Measurements from ENCODE around the gene FSTL5.

DNA sequence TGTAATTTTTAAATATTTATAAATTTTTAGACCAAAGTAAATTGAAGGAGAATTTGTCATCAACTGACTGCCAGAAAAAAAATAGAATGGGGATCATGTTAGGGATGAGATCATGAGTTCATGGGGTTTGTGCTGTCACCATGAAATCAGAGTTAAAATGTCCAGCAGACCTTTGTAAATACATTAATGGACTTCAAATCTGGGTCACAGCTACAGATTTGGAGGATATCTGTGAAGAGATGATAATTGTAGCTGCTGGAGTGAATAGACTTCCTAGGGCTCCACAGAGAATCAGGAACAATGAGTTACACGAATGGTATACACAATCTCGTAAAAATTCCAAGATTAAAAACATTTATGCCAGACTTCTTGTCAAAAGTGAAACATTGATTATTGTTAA lies 6.6 kb downstream of the FSTL5 start:
- TF ChIP-seq POLR2A (IDR thresholded peaks at IDR 0.05; ENCODE audit: borderline replicate concordance, extremely low read depth, insufficient read depth, insufficient read length) (no peak), CEBPB (IDR thresholded peaks at IDR 0.05; ENCODE audit: low read depth) (no peak)
